ENCODE results near the gene LIMS1. TPM values are rescaled to one million over a fixed set of nuclear protein-coding genes. Genes with fewer than 3 reads are reported as not detected.
A peak's percentile ranks its signal among the peaks of the same experiment; 100 is the strongest.

LIMS1 gene
- total and polyA plus RNA-seq, 11 donors, result 21.3 to 136 (median 76.0) TPM

DNA sequence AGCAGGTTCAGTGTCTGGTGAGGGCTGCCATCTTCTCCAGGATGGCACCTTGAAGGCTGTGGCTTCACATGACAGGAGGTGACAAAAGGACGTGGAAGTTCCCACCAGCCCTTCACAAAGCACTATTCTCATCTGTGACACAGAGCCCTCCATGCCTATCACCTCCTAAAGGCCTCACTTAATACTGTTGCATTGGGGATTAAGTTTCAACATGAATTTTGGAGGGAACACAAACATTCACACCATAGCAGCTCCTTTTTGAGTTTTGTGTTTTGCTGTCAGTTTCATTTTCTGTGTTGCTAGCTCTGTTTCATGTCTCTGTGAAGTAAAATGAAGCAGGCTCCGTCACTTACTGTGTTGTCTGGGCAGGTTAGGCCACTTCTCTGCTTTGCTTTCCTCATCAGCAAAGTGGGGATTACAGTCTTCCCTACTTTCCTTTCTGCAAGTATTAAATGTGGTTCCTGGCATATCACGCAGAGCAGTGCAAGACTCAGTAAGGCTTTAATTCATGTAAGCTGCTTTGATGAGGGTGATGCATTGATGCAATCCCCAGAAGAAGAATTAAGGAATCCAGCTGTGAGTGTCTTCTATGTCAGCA is 31.6 kb downstream of the LIMS1 start:
- intact Hi-C loops (cut with DNase I), result no loop called here
- no peak for ATAC-seq
- no peaks in the 10 kb centered on the region for H3K27me3 ChIP-seq
- H3K36me3 ChIP-seq, result no peaks in the 10 kb centered on the region
- peaks cover 0 to 43% (median 18%) of the 10 kb centered on the region in 12 donors for H3K4me1 ChIP-seq
- peaks cover 0 to 9% (median 0%) of the 10 kb centered on the region in 12 donors for H3K9me3 ChIP-seq
- H3K4me3 ChIP-seq, result no peak overlapping the region
- DNase-seq, result no peak
- peak overlapping the region in 1 of 12 donors; percentile 55 for H3K27ac ChIP-seq
- WGBS, 4 donors, result 84 to 89% (median 88%) methylated on average over 3 of the region's 3 CpGs
- TF ChIP-seq, protein P1, sequence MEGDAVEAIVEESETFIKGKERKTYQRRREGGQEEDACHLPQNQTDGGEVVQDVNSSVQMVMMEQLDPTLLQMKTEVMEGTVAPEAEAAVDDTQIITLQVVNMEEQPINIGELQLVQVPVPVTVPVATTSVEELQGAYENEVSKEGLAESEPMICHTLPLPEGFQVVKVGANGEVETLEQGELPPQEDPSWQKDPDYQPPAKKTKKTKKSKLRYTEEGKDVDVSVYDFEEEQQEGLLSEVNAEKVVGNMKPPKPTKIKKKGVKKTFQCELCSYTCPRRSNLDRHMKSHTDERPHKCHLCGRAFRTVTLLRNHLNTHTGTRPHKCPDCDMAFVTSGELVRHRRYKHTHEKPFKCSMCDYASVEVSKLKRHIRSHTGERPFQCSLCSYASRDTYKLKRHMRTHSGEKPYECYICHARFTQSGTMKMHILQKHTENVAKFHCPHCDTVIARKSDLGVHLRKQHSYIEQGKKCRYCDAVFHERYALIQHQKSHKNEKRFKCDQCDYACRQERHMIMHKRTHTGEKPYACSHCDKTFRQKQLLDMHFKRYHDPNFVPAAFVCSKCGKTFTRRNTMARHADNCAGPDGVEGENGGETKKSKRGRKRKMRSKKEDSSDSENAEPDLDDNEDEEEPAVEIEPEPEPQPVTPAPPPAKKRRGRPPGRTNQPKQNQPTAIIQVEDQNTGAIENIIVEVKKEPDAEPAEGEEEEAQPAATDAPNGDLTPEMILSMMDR (IDR thresholded peaks at IDR 0.05), result no peak
- no peak for TF ChIP-seq POLR2A (IDR thresholded peaks at IDR 0.05)

DNA sequence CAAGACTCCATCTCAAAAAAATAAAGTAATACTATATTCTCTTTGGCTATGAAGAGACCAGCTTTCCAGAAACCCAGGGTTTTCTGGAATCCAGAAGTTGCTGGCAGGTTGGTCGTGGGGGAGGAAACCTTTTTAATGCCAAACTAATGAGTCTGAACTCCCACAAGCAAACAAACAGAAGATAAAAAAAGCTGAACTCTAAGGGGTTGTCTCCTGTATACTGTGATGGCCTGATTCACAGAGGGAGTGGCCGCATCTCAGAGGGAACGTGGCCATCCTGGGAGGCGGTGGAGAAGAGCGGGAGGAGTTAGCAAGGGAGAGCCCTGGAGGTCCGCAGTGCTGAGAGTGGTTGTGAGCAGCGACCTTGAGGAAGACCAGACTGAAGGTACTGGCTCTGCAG is 36.1 kb downstream of the LIMS1 start:
- Histone ChIP-seq H3K4me1 (peaks cover 0 to 59% (median 24%) of the 10 kb centered on the region in 12 donors), H3K27ac (no peak overlapping the region), H3K36me3 (no peaks in the 10 kb centered on the region), H3K27me3 (no peaks in the 10 kb centered on the region), H3K9me3 (no peaks in the 10 kb centered on the region), H3K4me3 (no peak overlapping the region)
- no peak for TF ChIP-seq POLR2A (IDR thresholded peaks at IDR 0.05)
- TF ChIP-seq, protein P1 (IDR thresholded peaks at IDR 0.05), result no peak
- DNase-seq (no peak), ATAC-seq (peak in 1 of 4 donors; percentile 42)
- intact Hi-C loops (cut with DNase I), result no loop called here
- 77 to 91% (median 84%) methylated on average over 7 of the region's 7 CpGs for WGBS, 4 donors

DNA sequence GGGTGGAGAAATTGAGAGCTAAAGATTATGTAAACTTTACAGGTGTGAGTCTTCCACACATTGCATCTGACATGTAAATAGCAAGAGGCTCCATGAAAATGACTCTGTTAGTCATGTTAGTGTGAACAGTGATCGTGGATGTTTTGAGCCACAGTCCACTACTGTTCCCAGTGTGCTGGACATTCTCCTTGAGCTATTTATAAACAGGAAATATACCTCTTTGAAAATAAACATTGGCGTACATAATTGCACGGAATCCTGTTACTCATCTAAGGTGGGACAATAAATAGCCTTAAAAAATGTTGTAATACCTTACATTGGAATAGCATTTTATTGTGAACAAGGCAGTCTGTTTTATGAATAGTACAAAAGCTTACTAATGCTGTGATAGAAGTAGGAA is 37.0 kb downstream of the LIMS1 start:
- intact Hi-C loops (cut with DNase I), result loop anchor here in 1 of 10 donors (1.0 kb wide), 1 partner anchor 13 kb away; no protein-coding TSS in a partner anchor
- DNase-seq (no peak), ATAC-seq (peak in 1 of 4 donors; percentile 37)
- H3K4me1 ChIP-seq, result peaks cover 0 to 57% (median 24%) of the 10 kb centered on the region in 12 donors
- TF ChIP-seq POLR2A (IDR thresholded peaks at IDR 0.05), result no peak
- TF ChIP-seq, protein P1 (IDR thresholded peaks at IDR 0.05), result no peak
- no peaks in the 10 kb centered on the region for H3K36me3 ChIP-seq
- no peaks in the 10 kb centered on the region for H3K9me3 ChIP-seq
- H3K4me3 ChIP-seq, result no peak overlapping the region
- no peak overlapping the region for H3K27ac ChIP-seq
- H3K27me3 ChIP-seq, result no peaks in the 10 kb centered on the region
- 29 to 45% (median 40%) methylated on average over 3 of the region's 3 CpGs for WGBS, 4 donors

DNA sequence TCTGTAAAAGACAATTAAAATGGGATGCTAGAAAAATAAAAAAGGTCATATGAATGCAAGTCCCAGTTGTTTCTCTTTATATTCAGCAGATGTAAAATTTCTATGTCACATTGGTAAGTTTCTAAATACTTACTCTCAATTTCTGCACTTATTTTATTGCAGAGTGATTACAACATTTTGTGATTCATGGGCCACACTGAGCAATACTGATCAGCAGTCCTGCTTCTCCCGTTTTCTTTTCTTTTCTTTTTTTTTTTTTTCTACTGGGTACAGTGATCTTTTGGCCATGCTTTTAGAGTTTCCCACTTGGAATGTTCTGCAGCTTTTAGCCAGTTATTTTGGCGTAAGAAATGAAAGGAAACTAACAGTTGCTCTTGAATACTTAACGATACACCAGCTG is 38.8 kb downstream of the LIMS1 start:
- Histone ChIP-seq H3K4me1 (peaks cover 0 to 59% (median 24%) of the 10 kb centered on the region in 12 donors), H3K9me3 (no peaks in the 10 kb centered on the region), H3K4me3 (no peak overlapping the region), H3K36me3 (no peaks in the 10 kb centered on the region), H3K27ac (no peak overlapping the region), H3K27me3 (no peaks in the 10 kb centered on the region)
- intact Hi-C loops (cut with DNase I), result no loop called here
- ATAC-seq (peak in 2 of 4 donors; percentile 55 to 61), DNase-seq (no peak)
- no peak for TF ChIP-seq POLR2A (IDR thresholded peaks at IDR 0.05)
- TF ChIP-seq, protein P1 (IDR thresholded peaks at IDR 0.05), result no peak
- 48 to 68% (median 52%) methylated on average over 3 of the region's 3 CpGs for WGBS, 4 donors
